Measurements from ENCODE around the gene NUDT6.
"Not testable (repeated sequence)": the region's sequence is repeated elsewhere in the genome, so short reads cannot be mapped to it uniquely, and the experiment has no call there.

The NUDT6 gene

GRCh38 chr4:122873821-122874593, 48.4 kb downstream of the NUDT6 start:
- DNase-seq = no peak

DNA sequence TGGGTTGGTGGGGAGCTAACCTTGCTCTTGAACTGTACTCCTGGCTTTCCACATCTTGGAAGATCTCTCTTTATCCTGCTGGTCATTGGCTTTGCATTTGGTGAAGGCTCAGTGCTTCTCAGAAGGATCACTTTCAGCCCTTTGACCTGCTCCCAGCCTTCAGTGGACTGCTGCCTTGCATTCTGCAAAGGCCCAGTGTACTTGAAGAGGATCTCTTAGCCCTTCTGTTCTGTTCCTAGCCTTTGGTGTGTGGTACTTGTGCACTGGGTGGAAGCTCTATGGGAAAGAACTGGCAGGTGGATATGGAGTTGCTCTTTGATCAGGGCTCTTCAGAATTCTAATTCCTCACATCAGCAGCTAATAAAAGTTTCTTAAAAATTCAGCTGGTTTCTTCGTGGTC, 49.3 kb downstream of the NUDT6 start:
- DNase-seq = no peak

DNA sequence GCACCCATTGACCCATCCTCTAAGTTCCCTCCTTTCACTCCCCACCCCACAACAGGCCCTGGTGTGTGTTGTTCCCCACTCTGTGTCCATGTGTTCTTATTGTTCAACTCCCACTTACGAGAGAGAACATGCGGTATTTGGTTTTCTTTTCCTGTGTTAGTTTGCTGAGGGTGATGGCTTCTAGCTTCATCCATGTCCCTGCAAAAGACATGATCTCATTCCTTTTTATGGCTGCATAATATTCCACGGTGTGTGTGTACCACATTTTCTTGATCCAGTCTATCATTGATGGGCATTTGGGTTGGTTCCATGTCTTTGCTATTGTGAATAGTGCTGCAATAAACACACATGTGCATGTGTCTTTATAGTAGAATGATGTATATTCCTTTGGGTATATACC, 54.2 kb downstream of the NUDT6 start:
- not testable (repeated sequence) for DNase-seq

- no peak for DNase-seq
Measured at GRCh38 chr4:122865425-122865824, 57.0 kb downstream of the NUDT6 start.

DNA sequence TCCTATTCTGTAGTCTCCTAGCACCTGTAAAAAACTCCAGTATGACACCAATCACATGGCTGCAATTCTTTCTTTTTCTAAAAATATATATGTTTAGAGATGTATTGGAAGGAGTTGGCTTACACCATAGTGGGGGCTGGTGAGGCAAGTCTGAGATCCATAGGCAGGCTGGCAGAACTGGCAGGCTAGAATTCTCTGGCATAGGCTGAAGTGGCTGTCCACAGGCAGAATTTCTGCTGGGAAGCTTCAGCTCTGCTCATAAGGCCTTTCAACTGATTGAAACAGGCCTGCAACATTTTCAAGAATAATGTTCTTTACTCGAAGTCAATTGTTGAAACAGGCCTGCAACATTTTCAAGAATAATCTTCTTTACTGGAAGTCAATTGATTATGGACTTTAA, 58.8 kb downstream of the NUDT6 start:
- DNase-seq = no peak

- no peak for DNase-seq
Measured at GRCh38 chr4:122861172-122861943, 61.0 kb downstream of the NUDT6 start.

DNA sequence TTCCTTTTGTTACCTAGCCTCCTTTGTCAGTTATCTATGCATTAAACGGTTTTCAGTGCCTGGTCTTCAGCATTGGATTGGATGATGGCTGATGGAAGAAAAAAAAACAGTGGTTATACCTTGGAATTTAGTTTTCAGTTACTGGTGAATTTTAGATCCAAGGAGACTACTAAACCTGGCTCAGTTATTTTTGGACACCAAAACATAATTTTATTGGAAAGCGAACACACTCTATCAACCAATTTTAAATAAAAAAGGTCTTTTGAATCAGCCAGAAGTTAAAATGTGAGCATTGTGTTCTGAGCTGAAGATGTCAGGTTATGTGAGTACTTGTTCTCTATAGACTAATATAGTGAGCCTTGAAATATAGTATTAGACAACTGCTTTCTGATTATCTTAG, 63.7 kb downstream of the NUDT6 start:
- no peak for DNase-seq

GRCh38 chr4:122857160-122857559, 65.2 kb downstream of the NUDT6 start:
- DNase-seq = no peak

DNA sequence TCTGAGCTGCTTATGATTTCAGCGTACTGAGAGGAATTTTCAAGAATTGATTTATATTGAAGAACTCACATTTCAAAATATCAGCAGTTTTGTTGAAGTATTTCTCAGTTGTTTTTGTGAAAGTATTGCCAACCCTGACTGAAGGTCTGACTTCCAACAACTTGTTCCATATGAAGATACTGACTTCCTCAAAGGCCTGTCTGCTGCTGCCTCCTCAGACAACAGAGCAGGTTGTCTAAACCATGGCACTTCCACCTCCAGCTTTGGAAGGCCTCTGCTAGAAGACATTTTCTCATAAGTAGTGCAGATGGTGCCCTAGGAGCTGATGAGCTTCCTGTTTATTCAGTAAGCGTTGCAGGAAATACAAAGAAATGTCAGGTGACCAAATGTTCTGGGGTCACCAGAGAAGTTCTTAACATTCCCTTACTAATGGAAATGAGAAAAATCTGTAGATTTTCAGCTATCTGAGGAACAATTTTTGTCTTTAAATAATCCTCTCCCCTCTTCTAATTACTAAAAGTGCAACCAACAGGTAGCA, 67.0 kb downstream of the NUDT6 start:
- no peak for DNase-seq

DNA sequence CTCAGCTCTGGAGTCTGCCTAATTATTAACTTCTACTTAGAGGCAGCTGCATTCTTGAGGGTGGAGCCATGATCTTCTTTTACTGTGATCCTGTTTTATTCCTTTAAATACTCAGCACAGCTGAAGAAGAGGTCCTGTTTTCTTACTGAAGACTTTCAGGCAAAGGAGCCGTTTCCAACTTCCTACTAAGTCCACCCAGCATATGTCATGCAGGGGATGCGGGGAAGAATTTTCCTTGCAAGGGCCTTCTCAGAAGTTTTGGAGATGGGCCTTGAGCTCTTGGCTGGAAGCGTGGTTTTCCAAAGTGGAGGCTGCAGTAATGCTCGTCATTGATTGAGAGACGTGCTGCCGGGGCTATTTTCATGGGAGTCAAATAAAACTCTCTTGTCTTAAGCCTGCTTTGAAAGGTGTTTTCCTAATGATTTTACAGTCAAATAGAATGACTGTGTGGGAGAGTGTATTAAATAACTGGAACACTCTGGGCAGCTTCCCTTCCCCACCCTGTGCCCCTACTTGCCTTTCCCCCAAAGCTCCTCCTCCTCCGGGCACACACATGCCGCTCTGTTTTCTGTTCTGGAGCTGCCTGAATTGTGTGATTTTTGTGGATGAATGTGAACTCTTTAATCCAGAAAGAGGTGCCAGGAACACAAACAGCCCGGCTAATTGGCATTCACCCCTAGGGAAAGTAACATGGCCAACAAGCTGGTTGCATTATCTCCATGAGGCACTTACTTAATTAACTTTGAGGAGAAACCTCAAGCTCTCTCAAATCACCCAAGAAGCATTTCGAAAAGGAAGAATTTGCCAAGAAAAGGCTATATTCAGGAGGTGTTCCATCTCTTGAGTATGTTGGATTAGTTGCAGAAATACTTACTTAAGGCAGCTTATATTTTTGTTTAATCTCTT, 67.7 kb downstream of the NUDT6 start:
- no peak for DNase-seq

DNA sequence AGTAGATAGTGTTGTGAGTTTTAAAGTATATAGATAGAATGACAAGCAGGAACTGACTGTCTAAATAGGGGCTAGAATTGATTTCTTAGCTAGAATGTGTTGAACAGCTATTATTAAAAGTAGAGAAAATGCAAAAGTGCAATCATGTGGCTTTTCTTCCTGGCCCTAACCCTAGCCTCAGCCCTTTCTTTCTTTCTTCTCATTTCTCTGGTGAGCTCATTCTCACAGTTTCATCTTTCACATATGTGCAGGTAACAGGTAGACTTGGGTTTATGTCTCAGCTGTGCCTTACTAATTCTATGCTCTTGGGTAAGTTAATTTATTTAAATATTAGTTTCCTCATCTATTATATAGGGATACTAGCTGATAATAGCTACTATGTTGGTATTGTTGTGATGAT, 70.8 kb downstream of the NUDT6 start:
- no peak for DNase-seq

DNA sequence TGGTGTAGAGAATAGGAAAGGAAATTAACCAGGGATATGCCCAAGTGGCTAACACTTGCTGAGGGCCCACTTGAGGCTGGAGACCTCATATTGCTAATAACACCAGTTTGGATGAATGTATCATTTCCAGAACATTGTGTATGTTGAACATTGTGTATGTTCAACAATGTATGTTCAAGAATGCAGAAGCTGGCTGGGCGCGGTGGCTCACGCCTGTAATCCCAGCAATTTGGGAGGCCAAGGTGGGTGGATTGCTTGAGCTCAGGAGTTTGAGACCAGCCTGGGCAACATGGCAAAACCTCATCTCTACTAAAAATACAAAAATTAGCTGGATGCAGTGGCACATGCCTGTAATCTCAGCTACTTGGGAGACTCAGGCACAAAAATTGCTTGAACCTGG, 72.6 kb downstream of the NUDT6 start:
- not testable (repeated sequence) for DNase-seq

- DNase-seq = no peak
Measured at GRCh38 chr4:122847931-122848330, 74.5 kb downstream of the NUDT6 start.

DNA sequence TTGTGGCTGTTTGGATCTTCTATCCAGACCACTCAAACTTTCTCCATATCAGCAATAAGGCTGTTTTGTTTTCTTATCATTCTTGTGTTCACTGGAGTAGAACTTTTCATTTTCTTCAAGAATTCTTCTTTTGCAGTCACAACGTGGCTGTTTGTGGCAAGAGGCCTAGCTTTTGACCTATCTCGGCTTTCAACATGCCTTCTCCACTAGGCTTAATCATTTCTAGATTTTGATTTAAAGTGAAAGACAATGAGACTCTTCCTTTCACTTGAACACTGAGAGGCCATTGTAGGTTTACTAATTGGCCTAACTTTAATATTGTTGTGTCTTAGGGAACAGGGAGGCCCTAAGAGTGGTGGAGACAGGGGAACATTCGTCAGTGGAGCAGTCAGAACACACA, 76.6 kb downstream of the NUDT6 start:
- no peak for DNase-seq

DNA sequence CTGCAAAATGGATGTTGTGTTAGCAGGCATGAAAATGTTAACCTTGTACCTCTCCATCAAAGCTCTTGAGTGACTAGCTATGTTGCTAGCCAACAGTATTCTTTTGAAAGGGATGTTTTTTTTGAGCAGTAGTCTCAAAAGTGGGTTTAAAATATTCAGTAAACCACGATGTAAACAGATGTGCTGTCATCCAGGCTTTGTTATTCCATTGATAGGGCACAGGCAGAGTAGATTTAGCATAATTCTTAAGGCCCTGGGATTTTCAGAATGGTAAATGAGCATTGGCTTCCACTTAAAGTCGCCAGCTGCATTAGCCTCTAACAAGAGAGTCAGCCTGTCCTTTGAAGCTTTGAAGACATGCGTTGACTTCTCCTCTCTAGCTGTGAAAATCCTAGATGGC, 77.3 kb downstream of the NUDT6 start:
- DNase-seq = no peak

DNA sequence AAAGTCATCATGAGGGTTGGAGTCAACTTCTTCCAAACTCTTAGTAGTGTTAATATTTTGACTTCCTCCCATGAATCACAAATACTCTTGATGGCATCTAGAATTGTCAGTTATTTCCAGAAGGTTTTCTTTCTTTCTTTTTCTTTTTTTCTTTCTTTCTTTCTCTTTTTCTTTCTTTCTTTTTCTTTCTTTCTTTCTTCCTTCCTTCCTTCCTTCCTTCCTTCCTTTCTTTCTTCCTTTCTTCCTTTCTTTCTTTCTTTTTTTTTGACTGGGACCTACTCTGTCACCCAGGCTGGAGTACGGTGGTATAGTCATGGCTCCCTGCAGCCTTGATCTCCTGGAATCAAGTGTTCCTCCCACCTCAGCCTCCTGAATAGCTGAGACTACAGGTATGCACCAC, 78.0 kb downstream of the NUDT6 start:
- not testable (repeated sequence) for DNase-seq

DNA sequence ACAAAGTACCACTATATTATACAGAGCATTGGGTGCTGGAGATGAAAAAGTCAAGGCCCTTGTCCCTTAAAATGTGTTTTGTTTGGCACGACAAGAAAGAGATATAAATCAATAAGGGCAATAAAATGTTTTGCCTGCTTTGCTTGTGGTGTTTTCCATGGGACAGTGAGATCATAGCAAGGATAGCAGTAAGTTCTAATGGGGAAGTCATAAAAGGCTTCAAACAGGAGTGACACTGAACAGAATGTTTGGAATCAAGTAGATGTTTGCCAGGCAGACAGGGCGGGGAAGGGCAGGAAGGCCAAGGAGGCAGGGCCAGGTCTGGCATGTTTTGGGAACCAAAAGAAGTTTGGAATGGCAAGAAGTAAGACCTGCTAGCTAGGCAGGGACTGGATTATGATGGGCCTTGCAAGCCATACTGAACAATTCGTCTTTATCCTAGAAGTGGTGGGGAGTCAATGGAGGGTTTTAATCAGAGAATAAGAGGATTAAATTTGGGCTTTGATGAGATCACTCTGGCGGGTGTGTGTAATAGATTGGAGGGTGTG, 79.3 kb downstream of the NUDT6 start:
- no peak for DNase-seq
